ENCODE measurements around the gene PLPP1. TPM values are rescaled to one million over a fixed set of nuclear protein-coding genes. Genes with fewer than 3 reads are reported as not detected.

Gene PLPP1
- total and polyA plus RNA-seq, 2 of the 8 experiments (the other 6 are each of a cell fraction or from before 2014, with no cell fraction given): 43.7 to 91.3 TPM

Small RNA genes lying within 50 kb of the gene (microRNA-seq; reads per million reads assigned to microRNA genes)
- gene MIR5687 (ENCODE audit: borderline microRNAs expressed in 2 of 2, borderline number of aligned reads in 2 of 2, borderline replicate concordance in 1 of 2): 0.92 to 1.0 reads per million in 2 experiments

Small RNA genes lying within 50 kb of the gene (small RNA-seq; reads per million reads assigned to genes)
- 1.5 reads per million for gene MIR5687 (ENCODE audit: insufficient read depth)

Other genes with a start within 250 kb of the PLPP1 start
- 32.1 and 33.0 TPM in 2 replicates for gene DHX29, start 227.3 kb downstream of the PLPP1 start, total RNA-seq (2021; fragmentation: NEBNext Ultra II Directional; extraction: Animal tissue kit (Norgen Biotek cat#: 25700))
- 2.5 and 3.4 TPM in 2 replicates for gene DHX29, start 227.3 kb downstream of the PLPP1 start, polyA plus RNA-seq (2011; rRNA removed)
- 129 and 130 TPM in 2 replicates for gene MTREX, start 227.0 kb downstream of the PLPP1 start, total RNA-seq (2021; fragmentation: NEBNext Ultra II Directional; extraction: Animal tissue kit (Norgen Biotek cat#: 25700))
- 11.2 and 16.0 TPM in 2 replicates for gene MTREX, start 227.0 kb downstream of the PLPP1 start, polyA plus RNA-seq (2011; rRNA removed)
- 42.2 and 43.7 TPM in 2 replicates for gene SLC38A9, start 177.4 kb upstream of the PLPP1 start, total RNA-seq (2021; fragmentation: NEBNext Ultra II Directional; extraction: Animal tissue kit (Norgen Biotek cat#: 25700))
- gene SLC38A9, start 177.4 kb upstream of the PLPP1 start, polyA plus RNA-seq (2011; rRNA removed): 15.3 and 29.2 TPM in 2 replicates
- gene DDX4, start 203.1 kb upstream of the PLPP1 start, total RNA-seq (2021; fragmentation: NEBNext Ultra II Directional; extraction: Animal tissue kit (Norgen Biotek cat#: 25700)): 0.15 TPM in 1 of 2 replicates, not detected in the other
- 0.03 TPM in 1 of 2 replicates, not detected in the other for gene DDX4, start 203.1 kb upstream of the PLPP1 start, polyA plus RNA-seq (2011; rRNA removed)

Data from H1 (cell line).